A204.1 (cell line): ENCODE data around the gene LYPLAL1.
"Not testable (repeated sequence)": the region's sequence is repeated elsewhere in the genome, so short reads cannot be mapped to it uniquely, and the experiment has no call there.

Experiments
- FAIRE-seq: peaks from 2 replicates; lab custom pipeline; 2012; peaks lifted over from hg19 to GRCh38; lab: Jason Lieb, UNC

LYPLAL1 gene

GRCh38 chr1:219163401-219163954 lies 10.2 kb upstream of the LYPLAL1 start:
- no peak for FAIRE-seq

- no peak for FAIRE-seq
These were observed 2.3 kb upstream of the LYPLAL1 start for GRCh38 chr1:219171192-219171935.

- no peak for FAIRE-seq
These were observed 857 bp upstream of the LYPLAL1 start for GRCh38 chr1:219172821-219173220.

GRCh38 chr1:219173434-219173757 lies 282 bp upstream of the LYPLAL1 start:
- no peak for FAIRE-seq

- FAIRE-seq, result no peak
These were observed 958 bp downstream of the LYPLAL1 start for GRCh38 chr1:219174460-219175211.

GRCh38 chr1:219175212-219175564 lies 1.5 kb downstream of the LYPLAL1 start:
- FAIRE-seq, result no peak

GRCh38 chr1:219176168-219176567 lies 2.5 kb downstream of the LYPLAL1 start:
- no peak for FAIRE-seq

GRCh38 chr1:219177363-219177762 lies 3.7 kb downstream of the LYPLAL1 start:
- FAIRE-seq, result no peak

GRCh38 chr1:219177940-219178339 lies 4.3 kb downstream of the LYPLAL1 start:
- no peak for FAIRE-seq

- no peak for FAIRE-seq
These were observed 5.6 kb downstream of the LYPLAL1 start for GRCh38 chr1:219179293-219179692.

- peak; percentile 32 for FAIRE-seq
These were observed 10.7 kb downstream of the LYPLAL1 start for GRCh38 chr1:219184337-219184736.

- FAIRE-seq, result no peak
These were observed 11.9 kb downstream of the LYPLAL1 start for GRCh38 chr1:219185486-219186117.

GRCh38 chr1:219188331-219188803 lies 14.7 kb downstream of the LYPLAL1 start:
- no peak for FAIRE-seq

- no peak for FAIRE-seq
These were observed 15.5 kb downstream of the LYPLAL1 start for GRCh38 chr1:219189021-219189824.

GRCh38 chr1:219189952-219190351 lies 16.3 kb downstream of the LYPLAL1 start:
- no peak for FAIRE-seq

GRCh38 chr1:219190605-219191004 lies 16.9 kb downstream of the LYPLAL1 start:
- FAIRE-seq, result peak; percentile 84

- FAIRE-seq, result not testable (repeated sequence)
These were observed 22.2 kb downstream of the LYPLAL1 start for GRCh38 chr1:219195833-219196232.

- no peak for FAIRE-seq
These were observed 28.0 kb downstream of the LYPLAL1 start for GRCh38 chr1:219201656-219202055.

GRCh38 chr1:219202567-219202966 lies 28.9 kb downstream of the LYPLAL1 start:
- FAIRE-seq, result no peak

GRCh38 chr1:219206350-219206749 lies 32.7 kb downstream of the LYPLAL1 start:
- FAIRE-seq, result no peak

- no peak for FAIRE-seq
These were observed 35.9 kb downstream of the LYPLAL1 start for GRCh38 chr1:219209578-219209977.

GRCh38 chr1:219210067-219210466 lies 36.4 kb downstream of the LYPLAL1 start:
- no peak for FAIRE-seq
